CD4-positive, alpha-beta T cell treated with Interleukin-15 for 4 hours (primary cell): ENCODE measurements around the gene FHOD3.

Source experiments
- DNase-seq: peaks from one replicate; pipeline ENCODE4 v3.0.0-alpha.2; 2020; ENCODE audit warnings: low spot score

FHOD3 gene

DNA sequence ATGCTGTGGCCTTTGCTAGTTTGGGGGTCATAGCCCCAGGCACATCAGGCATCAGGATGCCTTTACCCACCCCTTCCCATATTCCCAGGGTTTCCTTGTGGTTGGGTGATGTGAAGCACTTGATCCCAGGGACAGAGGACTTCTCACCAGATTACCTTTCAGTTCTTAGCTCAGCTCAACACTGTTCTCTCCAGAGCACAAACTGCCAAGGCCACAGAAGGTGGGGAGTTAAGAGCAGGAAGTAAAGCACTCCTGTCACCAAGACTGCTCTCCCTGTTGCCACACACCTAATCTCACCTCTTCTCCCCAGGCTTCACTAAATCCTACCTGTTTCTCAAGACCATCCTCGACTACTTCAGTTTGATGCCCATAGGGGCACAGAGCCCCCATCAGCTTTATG is 25.9 kb downstream of the FHOD3 start:
- DNase-seq = no peak

GRCh38 chr18:36325846-36326245 is 28.3 kb downstream of the FHOD3 start:
- DNase-seq = no peak

DNA sequence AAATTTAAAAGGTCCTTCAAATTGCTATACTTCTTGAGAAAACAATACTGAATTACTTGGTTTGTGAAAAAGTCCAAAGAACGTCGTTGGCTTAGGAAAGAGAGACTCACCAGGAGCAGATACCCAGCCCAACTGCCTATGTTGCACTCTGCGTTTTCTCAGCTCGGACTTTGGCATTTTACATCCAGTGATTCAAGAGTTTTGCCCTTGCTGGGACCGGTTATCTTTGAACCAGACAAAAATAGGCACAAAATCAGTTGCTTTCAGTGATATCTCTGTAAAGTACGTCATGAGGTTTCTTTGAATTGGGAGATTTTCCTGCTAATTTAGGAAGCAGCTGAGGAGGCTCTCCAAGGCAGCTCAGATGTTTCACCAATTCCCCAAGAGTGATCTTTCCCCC is 29.3 kb downstream of the FHOD3 start:
- no peak for DNase-seq

DNA sequence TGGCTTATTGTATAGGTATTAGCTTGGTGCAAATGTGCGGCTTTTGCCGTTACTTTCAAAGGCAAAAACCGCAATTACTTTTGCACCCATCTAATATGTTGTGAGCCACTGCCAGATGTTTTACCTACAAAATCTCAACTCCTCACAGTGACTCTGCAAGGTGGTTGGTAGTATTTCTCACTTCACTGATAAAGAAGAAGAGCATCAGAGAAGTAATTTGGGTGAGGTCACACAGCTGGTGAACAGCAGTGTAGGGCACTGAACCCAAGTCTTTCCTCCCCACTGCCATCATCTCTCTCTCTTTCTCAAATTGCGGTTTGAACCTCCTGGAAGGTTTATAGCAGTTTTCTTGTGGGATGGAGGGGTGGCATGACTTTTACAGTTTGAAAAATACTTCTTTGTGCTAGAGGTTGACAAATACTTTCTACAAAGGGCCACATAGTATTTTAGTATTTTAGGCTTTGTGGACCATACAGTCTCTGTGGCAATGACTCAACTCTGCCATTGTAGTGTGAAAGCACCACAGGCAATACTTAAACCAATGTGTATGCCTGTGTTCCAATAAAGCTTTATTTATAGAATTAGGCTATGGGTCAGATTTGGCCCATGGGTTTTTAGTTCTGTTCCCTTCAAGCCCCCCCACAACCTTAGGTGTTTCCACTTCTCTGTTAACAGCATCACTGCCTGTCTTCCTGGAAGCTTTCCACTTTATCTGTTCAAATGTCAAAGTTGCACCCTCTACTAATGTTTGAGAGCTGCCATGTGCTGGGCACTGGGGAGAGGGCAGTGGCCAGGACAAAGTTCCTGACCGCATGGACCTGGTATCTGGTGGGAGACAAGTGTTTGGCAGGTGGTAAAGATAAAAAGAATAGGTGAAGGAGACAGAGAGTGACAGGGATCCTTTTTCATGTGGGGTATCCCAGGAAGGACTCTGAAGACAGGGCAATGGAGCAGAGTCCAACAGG is 30.1 kb downstream of the FHOD3 start:
- no peak for DNase-seq

DNA sequence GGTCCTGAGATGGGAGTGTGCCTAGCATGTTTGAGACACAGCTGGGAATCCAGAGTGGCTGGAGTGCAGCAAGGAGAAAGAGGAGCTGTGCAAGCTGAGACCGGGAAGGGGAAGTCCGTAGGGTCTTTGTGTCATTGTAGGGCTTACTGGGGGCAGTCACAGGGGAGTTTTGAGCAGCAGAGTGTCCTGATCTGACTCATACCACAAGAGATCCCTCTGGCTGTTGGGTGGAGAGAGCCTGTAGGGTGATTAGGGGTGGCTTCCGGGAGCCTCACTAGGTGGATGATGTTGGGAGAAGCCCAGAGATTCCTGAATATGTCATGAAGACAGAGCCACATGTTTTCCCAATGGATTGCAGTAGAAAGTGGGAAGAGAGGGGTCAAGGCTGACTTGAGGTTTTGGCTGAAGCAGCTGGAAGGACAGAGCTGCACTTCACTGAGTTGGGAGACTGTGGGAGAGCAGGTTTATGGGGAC is 30.9 kb downstream of the FHOD3 start:
- no peak for DNase-seq

DNA sequence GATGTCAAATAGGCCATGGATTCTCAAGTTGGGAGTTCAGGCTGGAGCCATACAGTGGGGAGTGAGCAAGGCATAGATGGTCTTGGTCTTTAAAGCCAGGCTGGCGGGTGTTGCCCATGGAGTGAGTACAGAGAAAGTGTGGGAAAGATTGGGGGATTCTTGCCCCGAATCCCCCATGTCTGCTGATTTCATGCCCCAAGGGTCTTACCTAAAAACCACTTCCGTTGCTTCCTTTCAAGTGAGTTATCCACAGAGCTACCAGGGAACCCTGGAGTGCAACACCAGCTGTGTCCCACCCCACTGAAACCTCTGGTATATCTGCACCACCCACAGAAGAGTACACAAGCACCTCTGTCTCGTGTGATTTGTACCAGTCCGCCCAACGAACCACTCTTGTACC is 31.4 kb downstream of the FHOD3 start:
- DNase-seq = no peak

GRCh38 chr18:36329684-36330434 is 32.3 kb downstream of the FHOD3 start:
- DNase-seq = no peak

- DNase-seq = no peak
Observed at GRCh38 chr18:36330435-36331052, 33.0 kb downstream of the FHOD3 start.

- no peak for DNase-seq
Observed at GRCh38 chr18:36331521-36331971, 34.0 kb downstream of the FHOD3 start.

DNA sequence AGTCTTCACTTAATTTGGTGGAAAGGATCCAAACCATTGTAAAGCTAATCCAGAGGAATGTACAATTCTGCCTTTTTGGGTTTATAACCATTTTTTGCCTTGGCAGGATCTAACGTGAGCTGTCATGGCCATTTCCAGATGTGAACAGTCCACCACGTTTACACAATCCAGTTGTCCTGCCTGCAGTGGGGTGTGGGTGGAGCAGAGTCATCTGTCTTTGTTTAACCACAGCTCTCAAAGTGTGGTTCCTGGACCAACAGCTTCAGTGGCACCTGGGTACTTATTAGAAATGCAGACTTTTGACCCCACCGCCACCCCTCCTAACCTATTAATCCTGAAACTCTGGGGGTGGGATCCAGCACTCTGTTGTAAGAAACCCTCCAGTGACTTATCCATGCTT is 35.9 kb downstream of the FHOD3 start:
- DNase-seq = no peak

DNA sequence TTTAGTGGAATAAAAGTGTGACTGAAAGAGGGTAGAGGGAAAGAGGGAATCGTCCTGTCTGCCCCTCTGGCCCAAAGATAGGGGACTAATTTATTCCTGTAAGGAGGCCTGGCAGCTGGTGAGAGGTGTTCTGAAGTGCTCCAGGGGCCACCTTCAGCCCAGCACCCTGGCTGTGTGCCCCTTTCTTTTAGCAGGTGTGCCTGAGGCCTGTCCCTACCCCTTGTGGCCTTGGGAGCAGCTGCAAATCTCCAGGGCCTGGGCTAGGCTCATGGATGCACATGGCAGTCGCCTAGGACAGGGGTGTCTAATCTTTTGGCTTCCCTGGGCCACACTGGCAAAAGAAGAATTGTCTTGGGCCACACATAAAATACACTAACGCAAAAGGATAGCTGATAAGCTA is 37.3 kb downstream of the FHOD3 start:
- DNase-seq = no peak

DNA sequence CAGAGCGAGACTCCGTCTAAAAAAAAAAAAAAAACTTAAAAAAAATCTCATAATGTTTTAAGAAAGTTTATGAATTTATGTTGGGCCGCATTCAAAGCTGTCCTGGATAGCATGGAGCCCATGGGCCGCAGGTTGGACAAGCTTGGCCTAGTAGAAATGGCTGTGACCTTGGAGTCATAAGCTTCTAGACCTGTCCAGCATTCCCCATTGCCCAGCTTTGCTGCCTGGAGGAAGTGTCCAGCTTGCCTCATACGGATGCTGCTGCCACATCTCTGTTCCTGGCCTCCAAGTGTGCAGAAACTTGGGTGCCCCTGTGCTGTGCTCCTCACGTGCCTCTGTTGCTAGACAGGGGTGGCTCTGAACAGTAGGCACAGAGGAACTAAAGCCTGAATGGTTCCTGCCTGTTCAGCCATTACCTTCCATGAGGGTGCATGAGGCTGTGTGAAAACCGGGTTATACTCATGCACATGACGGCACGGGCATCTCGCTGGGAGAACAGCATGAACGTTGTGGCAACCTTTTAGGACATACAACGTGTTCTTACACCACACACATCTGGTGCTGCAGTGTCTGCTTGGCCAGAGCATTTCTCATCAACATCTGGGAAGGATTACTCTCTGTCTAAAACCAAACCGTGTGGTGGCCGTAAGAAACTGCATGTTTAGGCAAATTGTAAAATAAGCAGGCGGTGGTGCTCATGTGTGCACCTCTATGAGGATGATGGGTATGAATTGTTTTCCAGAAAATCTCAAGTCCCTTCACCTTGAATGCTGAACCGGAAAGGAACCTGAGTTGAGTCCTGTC is 38.2 kb downstream of the FHOD3 start:
- DNase-seq = no peak

DNA sequence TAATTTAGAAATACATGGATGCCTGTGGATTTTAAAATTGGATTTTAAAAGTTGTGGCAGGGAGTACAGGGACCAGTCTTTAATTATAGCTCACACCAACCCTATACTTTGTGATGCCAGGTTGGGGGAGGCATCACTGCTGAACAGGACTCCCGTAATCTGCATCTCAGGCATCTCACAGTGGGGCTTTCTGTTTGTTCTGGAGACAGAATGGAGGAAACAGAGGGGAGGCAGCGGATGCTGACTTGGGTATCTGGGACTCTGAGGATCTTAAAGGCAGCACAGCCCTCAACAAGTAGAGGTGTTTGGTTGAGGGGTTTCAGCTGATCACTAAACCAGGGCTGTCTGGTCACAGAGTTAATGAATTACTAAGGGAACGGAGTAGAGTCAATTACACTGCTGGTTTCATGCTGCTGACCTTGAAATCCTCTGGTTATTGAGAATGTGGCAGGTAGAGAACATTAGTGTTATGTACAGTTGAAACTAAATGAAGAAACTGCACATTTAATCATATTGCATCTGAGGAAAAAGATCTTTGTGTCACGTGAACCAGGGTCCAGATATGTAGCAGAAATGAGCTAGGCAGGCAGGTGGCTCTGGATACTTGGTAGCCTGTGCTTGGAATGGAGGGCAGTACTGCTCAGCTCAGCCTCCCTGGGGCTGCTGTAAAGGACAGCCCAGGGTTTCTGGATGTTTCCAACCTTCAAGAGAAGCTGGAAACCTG is 40.3 kb downstream of the FHOD3 start:
- DNase-seq = no peak

DNA sequence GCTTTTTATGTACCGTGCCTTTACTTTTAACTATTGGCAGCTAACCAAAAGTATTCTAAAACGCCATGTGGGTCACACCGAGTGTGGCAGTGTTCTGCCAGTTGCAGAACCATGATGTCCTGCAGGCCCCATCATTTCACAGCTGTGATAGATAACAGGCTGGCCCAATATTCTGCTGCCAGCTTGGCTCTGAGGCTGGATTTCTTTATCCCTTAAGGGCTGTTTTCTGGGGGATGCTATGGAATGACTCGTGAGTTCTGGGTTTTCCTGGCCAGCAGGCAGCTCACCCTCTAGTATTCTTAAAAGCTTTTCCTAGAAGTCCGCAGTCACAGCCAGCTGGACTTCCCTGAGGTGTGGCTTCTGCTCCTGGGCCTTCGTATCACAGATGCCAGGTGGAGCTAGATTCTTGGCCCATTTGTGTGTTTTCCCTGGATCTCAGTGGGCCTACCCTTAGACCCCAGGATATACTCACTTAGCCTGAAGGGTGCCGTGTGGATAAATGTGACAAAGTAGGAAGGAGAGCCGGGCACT is 41.0 kb downstream of the FHOD3 start:
- DNase-seq = no peak

DNA sequence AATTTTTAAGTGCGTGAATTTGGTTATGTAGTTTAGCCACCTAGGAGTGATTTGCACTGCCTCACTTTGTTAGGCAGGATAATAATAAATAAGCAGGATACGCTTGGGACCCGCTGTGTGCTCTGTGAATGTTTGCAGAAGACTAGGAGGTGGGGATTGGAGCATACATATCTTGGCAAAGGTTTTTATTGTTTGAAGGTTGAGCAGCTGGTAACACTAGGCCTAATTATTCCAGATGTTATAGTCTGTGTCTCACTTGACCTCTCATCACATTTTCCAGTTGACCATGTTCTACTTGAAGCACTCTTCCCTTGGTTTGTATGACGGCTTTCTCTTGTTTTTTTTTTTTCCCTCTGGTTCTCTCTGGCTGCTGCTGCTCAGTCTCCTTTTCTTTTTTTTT is 42.7 kb downstream of the FHOD3 start:
- no peak for DNase-seq

- DNase-seq = no peak
Observed at GRCh38 chr18:36341944-36342343, 44.4 kb downstream of the FHOD3 start.

DNA sequence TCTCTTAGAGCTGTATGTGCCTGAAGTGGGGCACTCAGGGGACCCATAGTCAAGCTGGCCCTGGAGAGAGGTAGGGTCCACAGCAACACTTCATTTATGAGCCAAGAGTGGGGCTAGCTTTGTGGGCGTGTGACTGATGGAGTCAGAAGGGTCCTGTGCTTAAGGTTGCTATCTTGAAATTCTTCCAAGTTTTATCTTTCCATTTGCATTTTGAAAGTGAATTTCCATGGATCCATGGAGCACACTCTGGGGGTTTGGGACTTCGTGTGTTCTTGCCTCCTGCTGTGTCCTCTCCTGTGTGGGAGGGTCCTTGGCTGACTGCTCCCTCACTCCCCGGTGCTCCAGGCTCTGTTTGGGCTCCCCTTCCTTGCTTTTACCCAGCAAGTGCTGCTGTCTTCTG is 50.8 kb downstream of the FHOD3 start:
- DNase-seq = no peak

DNA sequence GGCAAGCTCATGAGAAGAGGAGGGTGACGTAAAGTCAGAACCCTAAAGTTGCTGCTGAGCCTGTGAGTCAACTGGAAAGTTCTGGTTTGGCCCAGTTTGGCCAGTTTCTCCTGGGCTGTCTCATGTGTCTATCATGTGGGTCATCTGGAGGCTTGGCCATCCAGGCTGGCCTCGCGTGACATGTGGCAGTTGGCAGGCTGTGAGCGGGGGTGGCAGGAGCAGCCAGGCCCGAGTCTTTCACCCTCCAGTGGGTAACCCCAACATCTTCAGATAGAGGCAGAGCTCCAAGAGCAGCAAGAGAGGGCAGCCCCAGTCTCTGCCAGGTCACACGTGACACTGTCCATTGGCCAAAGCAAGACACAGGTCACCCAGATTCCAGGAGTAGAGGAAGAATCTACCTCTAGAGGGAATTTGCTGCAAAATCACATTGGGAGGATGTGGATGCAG is 51.5 kb downstream of the FHOD3 start:
- DNase-seq = no peak

GRCh38 chr18:36349552-36349951 is 52.0 kb downstream of the FHOD3 start:
- no peak for DNase-seq

DNA sequence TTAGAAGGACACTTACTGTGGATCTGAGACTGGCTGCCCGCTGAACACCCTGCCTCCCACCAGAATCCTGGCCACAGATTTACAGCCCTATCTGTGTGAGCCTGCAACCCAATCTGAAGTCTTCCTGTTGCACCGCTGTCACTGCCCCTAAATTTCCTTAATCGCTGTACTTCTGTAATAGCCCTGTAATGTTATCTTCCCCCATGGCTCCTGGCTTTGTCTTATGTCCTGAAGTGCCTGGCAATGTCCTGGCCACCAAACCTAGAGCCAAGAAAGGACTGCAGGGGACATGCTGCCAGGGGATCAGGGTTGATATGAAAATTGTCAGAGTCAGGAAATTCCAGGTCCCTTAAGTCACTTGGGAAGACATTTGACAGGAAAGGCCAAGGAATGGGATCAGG is 52.7 kb downstream of the FHOD3 start:
- no peak for DNase-seq
